H1 (cell line): ENCODE data around the gene SRSF9. TPM values are rescaled to one million over a fixed set of nuclear protein-coding genes. Genes with fewer than 3 reads are reported as not detected.

Source experiments
- CTCF ChIA-PET: fragments of 300-600 bp; sonication (Branson Sonifier 250); formaldehyde crosslinking; loops from one replicate; lab custom pipeline; 2021; ENCODE audit not compliant: partially characterized antibody; lab: Charles Lee
- POLR2A ChIA-PET: fragments of 300-600 bp; sonication (Branson Sonifier 250); formaldehyde crosslinking; loops from one replicate; lab custom pipeline; 2021; ENCODE audit warnings: inconsistent platforms; ENCODE audit not compliant: partially characterized antibody; lab: Charles Lee
- DNase-seq, 2 experiments: peaks; one replicate each; pipeline versions ENCODE4 v3.0.0 to v3.0.0-alpha.2; 2010 to 2022; ENCODE audit warnings: low spot score in 2 of 2, low read depth in 1 of 2, mixed read lengths in 1 of 2
- FAIRE-seq: peaks from 2 replicates; lab custom pipeline; 2011; peaks lifted over from hg19 to GRCh38; lab: Jason Lieb, UNC
- H2AFZ ChIP-seq: 2 replicates; pipeline ENCODE4 v1.8.1; 2012; ENCODE audit warnings: low read length, inconsistent platforms
- H2AK5ac ChIP-seq: 2 replicates; pipeline ENCODE4 v1.6.1; 2013; ENCODE audit warnings: low read depth, low read length
- H2BK120ac ChIP-seq: replicated peaks from 2 replicates; pipeline ENCODE3; 2013; ENCODE audit warnings: low read depth, low read length, inconsistent platforms
- H2BK12ac ChIP-seq: 2 replicates; pipeline ENCODE4 v1.6.1; 2013; ENCODE audit warnings: low read depth, low read length
- H2BK15ac ChIP-seq: 2 replicates; pipeline ENCODE4 v1.6.1; 2013; ENCODE audit warnings: low read length
- H2BK20ac ChIP-seq: 2 replicates; pipeline ENCODE4 v1.6.1; 2013; ENCODE audit warnings: low read length
- H2BK5ac ChIP-seq: 2 replicates; pipeline ENCODE4 v1.6.1; 2013; ENCODE audit warnings: low read depth, low read length
- H3K14ac ChIP-seq: 2 replicates; pipeline ENCODE4 v1.6.1; 2013; ENCODE audit warnings: inconsistent platforms; ENCODE audit not compliant: insufficient read length
- H3K18ac ChIP-seq: 2 replicates; pipeline ENCODE4 v1.6.1; 2013; ENCODE audit warnings: low read length; ENCODE audit errors: extremely low read depth
- H3K23ac ChIP-seq: 2 replicates; pipeline ENCODE4 v1.6.1; 2013; ENCODE audit warnings: inconsistent platforms; ENCODE audit not compliant: insufficient read length
- H3K23me2 ChIP-seq: 2 replicates; pipeline ENCODE4 v1.6.1; 2013; ENCODE audit warnings: low read depth, low read length
- H3K27ac ChIP-seq: 2 replicates; pipeline ENCODE4 v1.6.1; 2011; ENCODE audit warnings: low read depth, low read length, inconsistent platforms
- H3K27me3 ChIP-seq, 4 experiments: replicated peaks in 1 of 4; 1 replicate in 1 of 4; 2 replicates in 3 of 4; pipeline versions ENCODE4 v1.6.1 to v1.8.1; 2011 to 2013; ENCODE audit warnings: low read length in 3 of 4, mild to moderate bottlenecking in 3 of 4, inconsistent platforms in 2 of 4, mixed read lengths in 2 of 4, moderate library complexity in 1 of 4; ENCODE audit not compliant: control insufficient read depth in 3 of 4, insufficient read depth in 3 of 4; ENCODE audit errors: extremely low read depth in 1 of 4
- H3K36me3 ChIP-seq, 4 experiments: 2 replicates each; pipeline versions ENCODE4 v1.6.1 to v1.8.1; 2011 to 2013; ENCODE audit warnings: mild to moderate bottlenecking in 4 of 4, low read length in 3 of 4, moderate library complexity in 2 of 4, control low read depth in 1 of 4, inconsistent platforms in 1 of 4; ENCODE audit not compliant: insufficient read depth in 4 of 4, control insufficient read depth in 2 of 4
- H3K4ac ChIP-seq: replicated peaks from 2 replicates; pipeline ENCODE3; 2013; ENCODE audit warnings: low read length, low read depth, mixed read lengths, inconsistent platforms; ENCODE audit not compliant: insufficient read length
- H3K4me1 ChIP-seq, 4 experiments: replicated peaks in 1 of 4; 1 replicate in 1 of 4; 2 replicates in 3 of 4; pipeline versions ENCODE4 v1.6.1 to v1.8.1; 2011 to 2013; ENCODE audit warnings: low read length in 3 of 4, inconsistent platforms in 2 of 4, mixed read lengths in 1 of 4; ENCODE audit not compliant: insufficient read depth in 4 of 4, control insufficient read depth in 3 of 4
- H3K4me2 ChIP-seq, 2 experiments: 2 replicates each; pipeline versions ENCODE4 v1.6.1 to v1.8.1; 2011 to 2013; ENCODE audit warnings: low read depth in 2 of 2, low read length in 2 of 2, control low read depth in 1 of 2, inconsistent platforms in 1 of 2, mild to moderate bottlenecking in 1 of 2; ENCODE audit not compliant: insufficient read depth in 1 of 2
- H3K4me3 ChIP-seq, 4 experiments: fragments of 200-600, 300-600 bp in 1 of 4; sonication (generic), shearing (Covaris generic), sonication (Bioruptor Twin) in 1 of 4; 2 replicates each; pipeline versions ENCODE4 v1.5.1 to v1.8.1; 2011 to 2016; ENCODE audit warnings: low read length in 4 of 4, low read depth in 3 of 4, control low read depth in 2 of 4, inconsistent platforms in 2 of 4, mild to moderate bottlenecking in 2 of 4, mixed read lengths in 1 of 4, moderate library complexity in 1 of 4; ENCODE audit not compliant: insufficient read depth in 2 of 4; ENCODE audit errors: extremely low read depth in 1 of 4
- H3K56ac ChIP-seq: replicated peaks from 2 replicates; pipeline ENCODE3; 2013; ENCODE audit warnings: low read depth, mild to moderate bottlenecking, mixed read lengths, low read length, inconsistent platforms; ENCODE audit not compliant: insufficient read length
- H3K79me1 ChIP-seq: 2 replicates; pipeline ENCODE4 v1.6.1; 2013; ENCODE audit warnings: low read depth, low read length, control low read depth
- H3K79me2 ChIP-seq, 2 experiments: 2 replicates each; pipeline versions ENCODE4 v1.6.1 to v1.8.1; 2012 to 2013; ENCODE audit warnings: low read length in 2 of 2, mild to moderate bottlenecking in 2 of 2, inconsistent platforms in 1 of 2; ENCODE audit not compliant: insufficient read depth in 2 of 2, control insufficient read depth in 1 of 2
- H3K9ac ChIP-seq, 4 experiments: replicated peaks in 1 of 4; 1 replicate in 1 of 4; 2 replicates in 3 of 4; pipeline versions ENCODE4 v1.6.1 to v1.8.1; 2011 to 2013; ENCODE audit warnings: low read depth in 3 of 4, low read length in 3 of 4, control low read depth in 2 of 4, mild to moderate bottlenecking in 2 of 4, moderate library complexity in 2 of 4, inconsistent platforms in 1 of 4; ENCODE audit errors: extremely low read depth in 1 of 4
- H3K9me3 ChIP-seq, 2 experiments: 2 replicates each; pipeline versions ENCODE4 v1.6.1 to v1.8.1; 2012 to 2013; ENCODE audit warnings: mild to moderate bottlenecking in 2 of 2, moderate library complexity in 2 of 2, control low read depth in 1 of 2, inconsistent platforms in 1 of 2, low read depth in 1 of 2, low read length in 1 of 2, mixed read lengths in 1 of 2; ENCODE audit not compliant: insufficient read depth in 2 of 2
- H4K20me1 ChIP-seq, 2 experiments: replicated peaks in 1 of 2; 2 replicates each; pipeline versions ENCODE3 to v1.8.1; 2011 to 2013; ENCODE audit warnings: inconsistent platforms in 2 of 2, low read length in 2 of 2, mild to moderate bottlenecking in 1 of 2; ENCODE audit not compliant: insufficient read depth in 2 of 2, control insufficient read depth in 1 of 2
- H4K5ac ChIP-seq: 2 replicates; pipeline ENCODE4 v1.6.1; 2013; ENCODE audit warnings: low read length, low read depth, mixed read lengths, inconsistent platforms; ENCODE audit not compliant: insufficient read length
- H4K8ac ChIP-seq: 2 replicates; pipeline ENCODE4 v1.8.0; 2013; ENCODE audit warnings: mild to moderate bottlenecking, moderate library complexity, low read length, inconsistent platforms; ENCODE audit not compliant: insufficient read depth; ENCODE audit errors: extremely low read depth
- H4K91ac ChIP-seq: replicated peaks from 2 replicates; pipeline ENCODE3; 2013; ENCODE audit warnings: low read length, mixed read lengths, inconsistent platforms; ENCODE audit not compliant: insufficient read length
- ASH2L ChIP-seq: fragments of 200-600, 300-600 bp; sonication (generic); IDR thresholded peaks from one replicate; pipeline ENCODE4 v1.7.1; 2017; ENCODE audit warnings: low read length
- CBX8 ChIP-seq: fragments of 300-800, 300-1000 bp; sonication (generic); IDR thresholded peaks from 2 replicates; pipeline ENCODE4 v1.7.1; 2016; ENCODE audit warnings: low read depth, low read length, borderline replicate concordance
- CEBPB ChIP-seq: IDR thresholded peaks from 2 replicates; pipeline ENCODE4 v1.6.1; 2012; ENCODE audit warnings: low read depth, low read length
- CTCF ChIP-seq, 3 experiments: IDR thresholded peaks; 1 replicate in 2 of 3; 2 replicates in 1 of 3; pipeline versions ENCODE4 v1.5.1 to v1.6.1; 2011; ENCODE audit warnings: low read length in 3 of 3, mild to moderate bottlenecking in 3 of 3, inconsistent platforms in 2 of 3, low read depth in 1 of 3, moderate library complexity in 1 of 3; ENCODE audit not compliant: insufficient read depth in 1 of 3; ENCODE audit errors: control extremely low read depth in 1 of 3
- HDAC6 ChIP-seq: IDR thresholded peaks from one replicate; pipeline ENCODE4 v1.7.1; 2012; ENCODE audit warnings: low read depth, mild to moderate bottlenecking, inconsistent platforms, low read length, moderate library complexity
- RBBP5 ChIP-seq: IDR thresholded peaks from 2 replicates; pipeline ENCODE4 v1.7.1; 2012; ENCODE audit warnings: low read depth, mild to moderate bottlenecking, inconsistent platforms, low read length, moderate library complexity, borderline replicate concordance
- RXRA ChIP-seq: IDR thresholded peaks from 2 replicates; pipeline ENCODE4 v1.6.1; 2011; ENCODE audit warnings: low read depth, mild to moderate bottlenecking, low read length, moderate library complexity; ENCODE audit not compliant: insufficient read depth
- SIN3A ChIP-seq, 2 experiments: IDR thresholded peaks in 1 of 2; conservative IDR thresholded peaks in 1 of 2; 2 replicates each; pipeline ENCODE4 v1.6.1; 2011 to 2012; ENCODE audit warnings: low read length in 2 of 2, improper control_type of control experiment in 1 of 2, low read depth in 1 of 2, mild to moderate bottlenecking in 1 of 2
- TAF7 ChIP-seq: optimal IDR thresholded peaks from 2 replicates; pipeline ENCODE3; 2011; ENCODE audit warnings: low read depth, mild to moderate bottlenecking, inconsistent platforms, low read length, moderate library complexity, borderline replicate concordance
- WGBS, 2 experiments: shearing (Covaris generic) in 1 of 2; methylation state at CpG; one replicate each; pipeline versions ENCODE4 v1.1.6 to v1.1.7; 2013 to 2015; ENCODE audit warnings: low lambda C conversion rate in 2 of 2, mixed read lengths in 2 of 2, inconsistent platforms in 1 of 2, low coverage in 1 of 2, missing lambda C conversion rate in 1 of 2; ENCODE audit not compliant: insufficient replicate concordance in 2 of 2, insufficient coverage in 1 of 2, insufficient read length in 1 of 2; ENCODE audit errors: extremely low coverage in 1 of 2, missing lambda C conversion rate in 1 of 2; 5-methylcytosine and 5-hydroxymethylcytosine counted together
- polyA plus RNA-seq, 7 experiments: library from polyadenylated mRNA; depleted of rRNA in 3 of 7; stranded (reverse) in 5 of 7; unstranded in 2 of 7; fragments of >200 nt in 5 of 7; fragments of 200-250 nt in 2 of 7; gene quantifications; 1 replicate in 5 of 7; 2 replicates in 1 of 7; 4 replicates in 1 of 7; pipeline versions ENCODE4 v1.2.1 to v1.2.3, GENCODE V29; 2011 to 2013; ENCODE audit warnings: missing spikeins in 2 of 7, mixed read lengths in 2 of 7
- total RNA-seq: library from RNA; stranded (reverse); fragmentation: NEBNext Ultra II Directional; extraction: Animal tissue kit (Norgen Biotek cat#: 25700); gene quantifications from 2 replicates; pipeline ENCODE4 v1.2.1, GENCODE V29; 2021

The SRSF9 gene
- total and polyA plus RNA-seq, 2 of the 8 experiments (the other 6 are each of a cell fraction or from before 2014, with no cell fraction given) = 172 to 304 TPM

- DNase-seq (peak in 1 of 2 experiments; percentile 70), FAIRE-seq (no peak)
- Histone ChIP-seq H3K79me1 (no peaks in the 10 kb centered on the region), H3K23me2 (peaks cover 2% of the 10 kb centered on the region; the same call in 1 of the 2 replicates), H3K14ac (no peak overlapping the region), H3K36me3 (peaks cover 7 to 32% (median 18%) of the 10 kb centered on the region in 4 experiments; a peak in 7 of 8 replicates), H3K4me3 (peak overlapping the region in 1 of 4 experiments; percentile 37; a peak in 2 of 8 replicates), H4K91ac (no peak overlapping the region), H3K79me2 (peaks cover 9 to 38% of the 10 kb centered on the region in 2 experiments; a peak in 3 of 4 replicates), H3K9me3 (no peaks in the 10 kb centered on the region), H2BK5ac (no peak overlapping the region), H2BK20ac (no peak overlapping the region), H4K8ac (no peak overlapping the region), H4K5ac (no peak overlapping the region), H2BK120ac (no peak overlapping the region), H2BK15ac (no peak overlapping the region), H3K4ac (no peak overlapping the region), H2AK5ac (no peak overlapping the region), H2AFZ (no peak overlapping the region), H3K4me2 (peak overlapping the region in 1 of 2 experiments; percentile 48), H3K27me3 (no peaks in the 10 kb centered on the region), H3K23ac (no peak overlapping the region), H3K27ac (no peak overlapping the region), H3K9ac (peak overlapping the region in 1 of 4 experiments; percentile 8; a peak in 1 of 7 replicates), H3K18ac (no peak overlapping the region), H4K20me1 (peaks cover 3 to 10% of the 10 kb centered on the region in 2 experiments), H2BK12ac (no peak overlapping the region), H3K4me1 (peaks cover 0 to 2% (median under 1%) of the 10 kb centered on the region in 4 experiments; a peak in 1 of 7 replicates), H3K56ac (no peak overlapping the region)
- ChIA-PET POLR2A (interaction anchor here (0.7 to 1.8 kb wide), 9 partner anchors 13 to 244 kb away, joined by 3 to 7 read pairs (median 3); no protein-coding TSS in a partner anchor), CTCF (interaction anchor here (0.7 to 13.9 kb wide), 22 partner anchors 10 to 213 kb away, joined by 3 to 310 read pairs (median 4); no protein-coding TSS in a partner anchor)
- 49% methylated on average over 5 of the region's 6 CpGs; no CpG with 5 or more reads in 1 of the 2 experiments for WGBS, 2 experiments
- TF ChIP-seq RXRA = no peak
- TF ChIP-seq CEBPB = peak; percentile 83
- peak; percentile 34 for TF ChIP-seq TAF7
- TF ChIP-seq CTCF (IDR thresholded peaks at IDR 0.05; ENCODE audit: control extremely low read depth in 1 of 3, insufficient read depth in 1 of 3, low read depth in 1 of 3, low read length in 3 of 3) = peak; percentile 56 to 87 (median 75)
- TF ChIP-seq RBBP5 = no peak
- TF ChIP-seq CBX8 = no peak
- TF ChIP-seq ASH2L = no peak
- TF ChIP-seq HDAC6 = no peak
- peak in 1 of 2 experiments; percentile 9; a peak in 1 of 4 replicates for TF ChIP-seq SIN3A (conservative IDR thresholded peaks at IDR 0.05 in 1 of 2, IDR thresholded peaks at IDR 0.05 in 1 of 2; ENCODE audit: low read depth in 1 of 2, low read length in 2 of 2)
These were observed 29.8 kb downstream of the SRSF9 start for GRCh38 chr12:120439646-120440247.
